Vagina (tissue), 2 donors: Measurements from ENCODE around the gene DNM3.

Experiments used
- CTCF ChIP-seq, 3 experiments: fragments of 450-650 bp in 2 of 3; fragments of 200-600 bp in 1 of 3; sonication (generic) in 1 of 3; IDR thresholded peaks; one replicate each; pipeline ENCODE4 v1.5.1; 2017 to 2019; ENCODE audit warnings: antibody characterized with exemption in 3 of 3, mild to moderate bottlenecking in 2 of 3, moderate library complexity in 2 of 3
- POLR2A ChIP-seq, 2 donors: fragments of 450-650 bp; IDR thresholded peaks; one replicate each; pipeline ENCODE4 v1.6.1; 2017; ENCODE audit warnings: antibody characterized with exemption in 2 of 2, mild to moderate bottlenecking in 2 of 2, moderate library complexity in 2 of 2

GRCh38 chr1:171911506-171911905 is 70.2 kb downstream of the DNM3 start:
- TF ChIP-seq CTCF (IDR thresholded peaks at IDR 0.05) (no peak), POLR2A (IDR thresholded peaks at IDR 0.05) (no peak)
